ENCODE results near the gene SOX6.
"Not testable (repeated sequence)": the region's sequence is repeated elsewhere in the genome, so short reads cannot be mapped to it uniquely, and the experiment has no call there.

Gene SOX6

GRCh38 chr11:16078936-16079335 is 277.4 kb downstream of the SOX6 start:
- Histone ChIP-seq H3K4me3 (ENCODE audit: low read length, poor library complexity, severe bottlenecking) (no peak overlapping the region), H4K20me1 (ENCODE audit: insufficient read depth, low read length, poor library complexity, severe bottlenecking) (no peaks in the 10 kb centered on the region), H3K9me3 (ENCODE audit: insufficient read depth, low read depth, low read length) (no peaks in the 10 kb centered on the region), H3K9me2 (replicated peaks; ENCODE audit: low read depth, low read length) (no peaks in the 10 kb centered on the region), H3K9ac (ENCODE audit: low read depth, low read length, poor library complexity, severe bottlenecking) (no peak overlapping the region), H2AFZ (ENCODE audit: low read length) (no peak overlapping the region), H3K36me3 (ENCODE audit: insufficient read depth, low read length) (no peaks in the 10 kb centered on the region), H3K79me2 (ENCODE audit: insufficient read depth, low read length) (no peaks in the 10 kb centered on the region), H3K4me2 (ENCODE audit: low read depth, low read length, poor library complexity, severe bottlenecking) (no peak overlapping the region), H3K27me3 (ENCODE audit: insufficient read depth, low read length, poor library complexity, severe bottlenecking) (no peaks in the 10 kb centered on the region), H3F3A (ENCODE audit: low read depth) (no peaks in the 10 kb centered on the region), H3K4me1 (ENCODE audit: insufficient read depth, low read length, poor library complexity, severe bottlenecking) (no peaks in the 10 kb centered on the region)
- TF ChIP-seq EZH2phosphoT487 (IDR thresholded peaks at IDR 0.05; ENCODE audit: borderline replicate concordance) (no peak), CTCF (conservative IDR thresholded peaks at IDR 0.05; ENCODE audit: low read length) (no peak)

GRCh38 chr11:16070573-16070972 is 285.8 kb downstream of the SOX6 start:
- Histone ChIP-seq H3F3A (ENCODE audit: low read depth) (no peaks in the 10 kb centered on the region), H3K4me1 (ENCODE audit: insufficient read depth, low read length, poor library complexity, severe bottlenecking) (no peaks in the 10 kb centered on the region), H3K9me2 (replicated peaks; ENCODE audit: low read depth, low read length) (no peaks in the 10 kb centered on the region), H3K9me3 (ENCODE audit: insufficient read depth, low read depth, low read length) (no peaks in the 10 kb centered on the region), H2AFZ (ENCODE audit: low read length) (no peak overlapping the region), H3K4me2 (ENCODE audit: low read depth, low read length, poor library complexity, severe bottlenecking) (no peak overlapping the region), H3K36me3 (ENCODE audit: insufficient read depth, low read length) (no peaks in the 10 kb centered on the region), H3K9ac (ENCODE audit: low read depth, low read length, poor library complexity, severe bottlenecking) (no peak overlapping the region), H3K79me2 (ENCODE audit: insufficient read depth, low read length) (no peaks in the 10 kb centered on the region), H3K27me3 (ENCODE audit: insufficient read depth, low read length, poor library complexity, severe bottlenecking) (no peaks in the 10 kb centered on the region), H3K4me3 (ENCODE audit: low read length, poor library complexity, severe bottlenecking) (no peak overlapping the region), H4K20me1 (ENCODE audit: insufficient read depth, low read length, poor library complexity, severe bottlenecking) (no peaks in the 10 kb centered on the region)
- TF ChIP-seq EZH2phosphoT487 (IDR thresholded peaks at IDR 0.05; ENCODE audit: borderline replicate concordance) (no peak), CTCF (conservative IDR thresholded peaks at IDR 0.05; ENCODE audit: low read length) (no peak)

GRCh38 chr11:16067268-16067667 is 289.1 kb downstream of the SOX6 start:
- H3K9ac ChIP-seq (ENCODE audit: low read depth, low read length, poor library complexity, severe bottlenecking); H4K20me1 ChIP-seq (ENCODE audit: insufficient read depth, low read length, poor library complexity, severe bottlenecking); H3F3A ChIP-seq (ENCODE audit: low read depth); H3K27me3 ChIP-seq (ENCODE audit: insufficient read depth, low read length, poor library complexity, severe bottlenecking); H3K4me1 ChIP-seq (ENCODE audit: insufficient read depth, low read length, poor library complexity, severe bottlenecking); H3K4me3 ChIP-seq (ENCODE audit: low read length, poor library complexity, severe bottlenecking); H3K9me3 ChIP-seq (ENCODE audit: insufficient read depth, low read depth, low read length); H2AFZ ChIP-seq (ENCODE audit: low read length); H3K36me3 ChIP-seq (ENCODE audit: insufficient read depth, low read length); H3K4me2 ChIP-seq (ENCODE audit: low read depth, low read length, poor library complexity, severe bottlenecking); H3K79me2 ChIP-seq (ENCODE audit: insufficient read depth, low read length); H3K9me2 ChIP-seq (replicated peaks; ENCODE audit: low read depth, low read length): not testable (repeated sequence)

- Histone ChIP-seq H3F3A (ENCODE audit: low read depth) (no peaks in the 10 kb centered on the region), H3K9me3 (ENCODE audit: insufficient read depth, low read depth, low read length) (no peaks in the 10 kb centered on the region), H3K4me1 (ENCODE audit: insufficient read depth, low read length, poor library complexity, severe bottlenecking) (no peaks in the 10 kb centered on the region), H3K4me3 (ENCODE audit: low read length, poor library complexity, severe bottlenecking) (no peak overlapping the region), H3K9ac (ENCODE audit: low read depth, low read length, poor library complexity, severe bottlenecking) (no peak overlapping the region), H3K4me2 (ENCODE audit: low read depth, low read length, poor library complexity, severe bottlenecking) (no peak overlapping the region), H2AFZ (ENCODE audit: low read length) (no peak overlapping the region), H3K27me3 (ENCODE audit: insufficient read depth, low read length, poor library complexity, severe bottlenecking) (no peaks in the 10 kb centered on the region), H3K79me2 (ENCODE audit: insufficient read depth, low read length) (no peaks in the 10 kb centered on the region), H3K36me3 (ENCODE audit: insufficient read depth, low read length) (no peaks in the 10 kb centered on the region), H3K9me2 (replicated peaks; ENCODE audit: low read depth, low read length) (no peaks in the 10 kb centered on the region), H4K20me1 (ENCODE audit: insufficient read depth, low read length, poor library complexity, severe bottlenecking) (no peaks in the 10 kb centered on the region)
- TF ChIP-seq CTCF (conservative IDR thresholded peaks at IDR 0.05; ENCODE audit: low read length) = no peak
- TF ChIP-seq EZH2phosphoT487 (IDR thresholded peaks at IDR 0.05; ENCODE audit: borderline replicate concordance) = no peak
Observed at GRCh38 chr11:16059332-16059731, 297.0 kb downstream of the SOX6 start.

Measured in Loucy (cell line).